ENCODE data around the gene PHRF1.

The PHRF1 gene

DNA sequence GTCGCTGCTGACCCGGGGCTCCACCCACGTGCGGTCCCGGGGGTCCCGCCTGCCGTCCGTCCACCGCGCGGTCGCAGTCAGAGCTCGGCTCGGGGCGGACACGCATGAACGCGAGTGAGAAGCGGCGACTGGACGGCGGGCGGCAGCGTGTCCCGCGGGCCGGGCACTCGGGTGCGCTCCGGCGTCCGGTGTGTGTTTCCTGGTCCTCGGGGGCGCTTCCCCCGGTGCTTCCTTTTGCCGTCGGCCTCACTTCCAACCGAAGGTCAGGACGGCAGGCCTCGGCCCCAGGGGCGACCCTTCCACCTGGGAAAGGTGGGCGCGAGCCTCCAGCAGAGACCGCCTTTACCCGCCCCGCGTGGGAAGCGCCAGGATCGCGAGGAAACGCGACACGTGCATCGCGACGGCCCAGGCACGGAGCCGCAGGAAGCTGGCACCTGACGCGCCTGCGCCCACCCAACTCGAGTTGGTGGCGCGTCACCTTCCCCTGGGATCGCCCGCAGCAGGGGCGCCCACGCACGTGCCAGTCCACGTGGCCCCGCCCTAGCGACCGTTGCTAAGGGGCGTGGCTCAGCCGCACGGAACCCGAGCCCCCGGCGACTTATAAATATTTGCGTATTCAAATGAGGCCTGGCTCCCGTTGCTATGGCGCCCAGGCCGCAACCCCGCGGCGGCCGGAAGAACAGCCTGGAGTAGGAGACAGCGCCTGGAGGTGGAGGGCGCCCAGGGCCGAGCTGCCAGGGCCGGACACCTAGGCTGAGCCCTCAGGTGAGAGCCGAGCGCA is 39.2 kb upstream of the PHRF1 start, which contains the start of gene LRRC56:
TSS of gene LRRC56 (plus strand) at position 687 of the 781 bp plus-strand sequence. CDS start 3,158 bp downstream, outside the sequence.
- TF ChIP-seq, protein P1, sequence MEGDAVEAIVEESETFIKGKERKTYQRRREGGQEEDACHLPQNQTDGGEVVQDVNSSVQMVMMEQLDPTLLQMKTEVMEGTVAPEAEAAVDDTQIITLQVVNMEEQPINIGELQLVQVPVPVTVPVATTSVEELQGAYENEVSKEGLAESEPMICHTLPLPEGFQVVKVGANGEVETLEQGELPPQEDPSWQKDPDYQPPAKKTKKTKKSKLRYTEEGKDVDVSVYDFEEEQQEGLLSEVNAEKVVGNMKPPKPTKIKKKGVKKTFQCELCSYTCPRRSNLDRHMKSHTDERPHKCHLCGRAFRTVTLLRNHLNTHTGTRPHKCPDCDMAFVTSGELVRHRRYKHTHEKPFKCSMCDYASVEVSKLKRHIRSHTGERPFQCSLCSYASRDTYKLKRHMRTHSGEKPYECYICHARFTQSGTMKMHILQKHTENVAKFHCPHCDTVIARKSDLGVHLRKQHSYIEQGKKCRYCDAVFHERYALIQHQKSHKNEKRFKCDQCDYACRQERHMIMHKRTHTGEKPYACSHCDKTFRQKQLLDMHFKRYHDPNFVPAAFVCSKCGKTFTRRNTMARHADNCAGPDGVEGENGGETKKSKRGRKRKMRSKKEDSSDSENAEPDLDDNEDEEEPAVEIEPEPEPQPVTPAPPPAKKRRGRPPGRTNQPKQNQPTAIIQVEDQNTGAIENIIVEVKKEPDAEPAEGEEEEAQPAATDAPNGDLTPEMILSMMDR (IDR thresholded peaks at IDR 0.05; ENCODE audit: low read depth, low read length), result no peak
- DNase-seq (ENCODE audit: extremely low read depth, low read depth), result peak; percentile 64

DNA sequence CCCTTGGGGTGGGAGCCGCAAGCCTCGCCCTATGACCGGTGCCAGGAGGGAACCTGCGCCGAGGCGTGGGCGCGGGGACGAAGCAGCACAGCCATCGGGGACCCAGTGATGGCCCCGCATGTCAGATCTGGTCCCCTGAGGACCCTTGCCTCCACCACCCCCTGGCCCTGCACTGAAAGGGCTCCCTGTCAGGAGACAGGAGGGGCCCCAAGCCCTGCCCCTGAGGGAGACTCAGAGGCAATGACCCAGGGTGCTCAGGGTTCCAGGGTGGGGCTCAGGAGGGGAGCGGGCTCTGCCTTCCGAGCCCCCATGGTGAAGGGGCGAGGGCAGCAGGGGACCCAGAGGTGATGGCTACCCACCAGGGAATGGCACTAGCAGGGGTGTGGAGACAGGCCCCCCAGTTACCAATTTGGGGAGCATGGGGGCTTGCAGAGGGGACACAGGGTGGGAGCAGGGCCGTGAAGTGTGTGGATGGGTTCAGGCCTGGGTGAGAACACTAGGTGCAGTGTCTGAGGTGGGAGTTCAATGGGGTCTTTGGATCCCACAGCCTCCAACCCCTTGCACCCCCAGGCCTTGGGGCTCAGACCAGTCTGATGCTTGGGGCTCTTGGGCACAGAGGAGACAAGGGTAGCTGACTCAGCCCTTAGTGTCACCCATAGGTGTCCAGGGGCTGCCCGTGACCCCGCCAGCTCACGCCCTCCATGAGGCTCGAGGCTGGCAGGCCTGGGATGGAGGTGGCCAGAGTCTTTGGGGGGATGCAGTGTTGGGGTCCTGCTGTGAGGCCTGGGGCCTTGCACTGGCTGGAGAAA is 38.4 kb upstream of the PHRF1 start:
- DNase-seq (ENCODE audit: extremely low read depth, low read depth), result no peak
- TF ChIP-seq, protein P1 (IDR thresholded peaks at IDR 0.05; ENCODE audit: low read depth, low read length), result no peak

DNA sequence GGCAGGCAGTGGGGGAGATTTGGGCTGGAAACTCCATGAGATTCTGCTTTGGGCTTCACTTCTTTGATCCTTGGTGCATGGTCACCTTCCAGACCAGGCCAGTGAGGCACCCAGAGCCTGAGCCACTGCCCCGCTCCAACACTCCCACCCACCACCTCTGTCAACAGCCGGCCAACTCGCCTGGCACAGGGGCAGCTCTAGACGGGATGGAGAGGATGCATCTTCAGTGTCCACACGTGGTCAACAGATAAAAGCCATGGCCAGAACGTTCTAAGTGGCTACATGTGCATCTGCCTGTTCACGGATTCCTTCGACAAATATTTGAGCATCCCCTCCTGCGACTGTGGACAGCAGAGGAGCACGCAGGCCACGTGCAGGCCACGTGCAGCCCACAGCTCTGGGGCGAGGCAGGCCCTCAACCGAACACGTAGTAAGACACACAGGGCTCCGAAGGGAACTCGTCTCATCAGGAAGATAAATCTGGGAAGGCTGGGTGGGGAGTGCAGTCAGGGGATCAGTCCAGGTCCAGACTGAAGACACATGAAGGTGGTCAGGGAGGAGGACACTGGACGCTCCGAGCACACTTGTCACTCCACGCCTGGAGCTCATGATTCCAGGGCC is 37.7 kb upstream of the PHRF1 start:
- DNase-seq (ENCODE audit: extremely low read depth, low read depth), result no peak
- TF ChIP-seq, protein P1 (IDR thresholded peaks at IDR 0.05; ENCODE audit: low read depth, low read length), result no peak

DNA sequence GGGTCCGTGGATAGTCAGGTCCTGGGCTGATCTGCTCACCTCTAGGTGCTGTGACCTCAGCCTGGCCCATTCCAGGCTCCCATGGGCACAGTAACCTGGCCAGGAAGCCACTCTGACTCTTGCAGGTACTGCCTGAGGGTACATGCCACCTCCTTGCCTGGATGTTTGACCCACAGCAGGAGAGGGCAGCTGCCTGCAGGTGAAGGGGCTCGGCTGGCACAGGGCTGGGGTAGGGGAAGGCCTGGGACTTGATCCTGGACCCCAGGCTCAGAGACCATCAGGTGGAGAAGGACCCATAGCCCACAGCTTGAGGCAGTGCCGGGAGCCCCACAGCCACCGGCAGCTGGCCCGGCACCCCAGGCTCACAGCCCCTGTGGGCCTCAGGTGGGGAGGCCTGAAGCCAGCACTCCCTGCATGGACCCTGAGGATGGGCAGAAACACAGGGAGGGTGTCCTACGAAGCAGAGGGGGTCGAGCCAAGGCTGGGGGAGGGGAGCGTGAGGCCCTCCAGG is 36.2 kb upstream of the PHRF1 start:
- TF ChIP-seq, protein P1 (IDR thresholded peaks at IDR 0.05; ENCODE audit: low read depth, low read length), result no peak
- DNase-seq (ENCODE audit: extremely low read depth, low read depth), result no peak

DNA sequence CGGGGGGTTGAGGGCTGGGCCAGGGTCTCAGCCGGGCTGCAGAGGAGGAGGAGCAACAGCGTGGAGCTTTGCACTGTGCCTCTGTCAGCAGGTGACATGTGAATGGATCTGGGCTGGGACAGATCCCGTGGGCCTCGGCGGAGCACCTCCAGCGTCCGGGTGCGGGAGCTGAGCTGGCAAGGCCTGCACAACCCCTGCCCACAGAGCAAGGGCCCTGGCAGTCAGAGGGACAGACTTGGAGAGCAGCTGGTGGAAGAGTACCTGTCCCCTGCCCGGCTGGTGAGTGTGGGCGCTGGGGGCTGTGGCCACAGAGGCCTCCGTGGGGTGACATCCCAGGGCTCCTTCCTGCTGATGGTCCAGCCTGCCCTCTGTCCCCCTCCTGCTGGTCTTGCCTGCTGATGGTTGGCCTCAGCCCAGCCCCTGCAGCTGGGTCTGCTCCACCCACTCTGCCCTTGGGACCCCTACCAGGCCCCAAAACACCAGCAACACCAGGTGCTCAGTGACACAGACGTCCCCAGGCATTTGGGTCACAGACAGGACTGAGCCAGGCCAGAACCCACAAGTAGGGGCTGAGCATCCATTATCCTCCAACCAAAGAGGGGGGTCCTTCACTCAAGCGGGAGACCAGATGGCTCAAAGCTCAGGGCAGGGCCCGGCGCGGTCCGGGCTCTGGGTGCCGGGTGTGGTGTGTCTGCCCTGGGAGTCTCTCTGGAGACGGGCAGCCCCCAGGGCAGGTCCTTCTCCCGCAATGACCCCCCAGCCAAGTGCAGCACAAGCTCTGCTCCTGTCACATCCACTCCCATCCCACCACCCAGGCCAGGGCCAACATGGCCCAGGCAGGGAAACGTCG is 35.5 kb upstream of the PHRF1 start:
- DNase-seq (ENCODE audit: extremely low read depth, low read depth), result no peak
- TF ChIP-seq, protein P1 (IDR thresholded peaks at IDR 0.05; ENCODE audit: low read depth, low read length), result no peak

DNA sequence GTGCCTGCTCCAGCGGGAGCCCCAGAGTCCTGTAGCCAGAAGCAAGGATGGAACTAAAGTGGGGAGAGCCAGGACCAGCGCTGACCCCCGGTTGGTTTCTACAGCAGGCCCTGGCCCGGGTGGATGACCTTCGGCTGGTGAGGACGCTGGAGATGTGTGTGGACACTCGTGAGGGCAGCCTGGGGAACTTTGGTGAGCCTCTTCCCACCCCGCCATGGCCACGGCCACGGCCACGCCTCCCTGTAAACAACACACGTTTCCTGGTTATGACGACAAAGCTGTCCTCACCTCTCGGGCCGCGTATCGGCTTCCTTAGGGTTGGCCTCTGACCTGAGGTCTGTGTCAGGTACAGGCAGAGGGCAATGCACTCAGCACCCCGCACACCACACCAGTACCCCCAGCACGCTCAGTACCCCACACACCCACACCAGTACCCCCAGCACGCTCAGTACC is 34.8 kb upstream of the PHRF1 start:
- TF ChIP-seq, protein P1 (IDR thresholded peaks at IDR 0.05; ENCODE audit: low read depth, low read length), result no peak
- DNase-seq (ENCODE audit: extremely low read depth, low read depth), result no peak
